HTERT RPE-1 (cell line): ENCODE data around the gene C20orf96.
"Not testable (repeated sequence)": the region's sequence is repeated elsewhere in the genome, so short reads cannot be mapped to it uniquely, and the experiment has no call there.

ENCODE experiments used
- in situ Hi-C: fragments of 300-500 bp; cut with MboI; formaldehyde crosslinking; loops from 4 replicates; pipeline ENCODE4 v1.14.3; 2020; ENCODE audit warnings: low sequenced_read_pairs

C20orf96 gene

GRCh38 chr20:290084-290831 lies at the start of gene C20orf96:
TSS of gene C20orf96 (minus strand) at chr20:290750. CDS start at chr20:290610, 140 bp downstream.
- in situ Hi-C loops = no loop called here

GRCh38 chr20:336040-336439 lies 45.5 kb upstream of the C20orf96 start:
- in situ Hi-C loops = not testable (repeated sequence)

- in situ Hi-C loops = no loop called here
Measured at GRCh38 chr20:334578-334977, 44.0 kb upstream of the C20orf96 start.

GRCh38 chr20:330233-331149 lies 39.9 kb upstream of the C20orf96 start:
- in situ Hi-C loops = no loop called here

- in situ Hi-C loops = no loop called here
Measured at GRCh38 chr20:329851-330232, 39.3 kb upstream of the C20orf96 start.

- in situ Hi-C loops = no loop called here
Measured at GRCh38 chr20:328975-329695, 38.6 kb upstream of the C20orf96 start.

- in situ Hi-C loops = no loop called here
Measured at GRCh38 chr20:328027-328974, 37.8 kb upstream of the C20orf96 start.

GRCh38 chr20:327186-328026 lies 36.9 kb upstream of the C20orf96 start:
- in situ Hi-C loops = no loop called here

- in situ Hi-C loops = no loop called here
Measured at GRCh38 chr20:326645-327185, 36.2 kb upstream of the C20orf96 start.

GRCh38 chr20:325889-326644 lies 35.5 kb upstream of the C20orf96 start:
- in situ Hi-C loops = no loop called here

GRCh38 chr20:325045-325888 lies 34.7 kb upstream of the C20orf96 start, which contains the start of gene SOX12:
TSS of gene SOX12 (plus strand) at chr20:325552. CDS start at chr20:325925, 373 bp downstream.
- in situ Hi-C loops = no loop called here

GRCh38 chr20:324177-325044 lies 33.9 kb upstream of the C20orf96 start:
- in situ Hi-C loops = no loop called here

GRCh38 chr20:316316-317068 lies 25.9 kb upstream of the C20orf96 start:
- in situ Hi-C loops = no loop called here

GRCh38 chr20:313948-314347 lies 23.4 kb upstream of the C20orf96 start:
- in situ Hi-C loops = no loop called here

GRCh38 chr20:313402-313801 lies 22.9 kb upstream of the C20orf96 start:
- in situ Hi-C loops = no loop called here

- in situ Hi-C loops = no loop called here
Measured at GRCh38 chr20:312866-313265, 22.3 kb upstream of the C20orf96 start.
